ENCODE results near the gene WFIKKN1. TPM values are rescaled to one million over a fixed set of nuclear protein-coding genes. Genes with fewer than 3 reads are reported as not detected.

WFIKKN1 gene
- total RNA-seq, 1 experiment from 2014 or later = 0.47 TPM

GRCh38 chr16:658679-659571, 28.1 kb downstream of the WFIKKN1 start:
- Histone ChIP-seq H3K27me3 (ENCODE audit: insufficient read depth, low read length) (no peaks in the 10 kb centered on the region), H2AFZ (ENCODE audit: low read depth, low read length, poor library complexity, severe bottlenecking) (no peak overlapping the region), H3K9me2 (ENCODE audit: insufficient read depth) (no peaks in the 10 kb centered on the region), H3K4me1 (ENCODE audit: control insufficient read depth in 1 of 2, insufficient read depth in 2 of 2, low read length in 2 of 2) (peaks cover 3 to 9% of the 10 kb centered on the region in 2 experiments; a peak in 2 of 4 replicates), H3K27ac (ENCODE audit: low read depth, low read length) (no peak overlapping the region; the same call in 1 of the 2 replicates), H4K20me1 (ENCODE audit: insufficient read depth) (no peaks in the 10 kb centered on the region), H3K9ac (ENCODE audit: low read length) (no peak overlapping the region), H3K79me2 (ENCODE audit: insufficient read depth, low read length) (no peaks in the 10 kb centered on the region), H3K36me3 (ENCODE audit: control insufficient read depth in 1 of 2, insufficient read depth in 2 of 2, low read length in 2 of 2) (no peaks in the 10 kb centered on the region), H3K9me3 (ENCODE audit: control insufficient read depth in 1 of 2, insufficient read depth in 1 of 2, low read depth in 1 of 2, low read length in 2 of 2) (no peaks in the 10 kb centered on the region), H3K4me3 (replicated peaks in 1 of 2; ENCODE audit: low read depth in 1 of 2, low read length in 2 of 2) (no peak overlapping the region), H3K4me2 (ENCODE audit: low read length) (no peak overlapping the region)
- no peak for TF ChIP-seq REST (IDR thresholded peaks at IDR 0.05; ENCODE audit: low read depth)
- no peak for TF ChIP-seq POLR2AphosphoS5 (IDR thresholded peaks at IDR 0.05; ENCODE audit: low read depth, low read length)
- no peak for TF ChIP-seq FOSL1 (IDR thresholded peaks at IDR 0.05; ENCODE audit: low read depth)
- TF ChIP-seq POLR2A (IDR thresholded peaks at IDR 0.05; ENCODE audit: borderline replicate concordance, extremely low read depth, insufficient read depth, insufficient read length) = no peak
- TF ChIP-seq SRF (IDR thresholded peaks at IDR 0.05; ENCODE audit: low read depth) = no peak
- TF ChIP-seq ATF3 (IDR thresholded peaks at IDR 0.05) = no peak
- no peak for TF ChIP-seq JUND (IDR thresholded peaks at IDR 0.05)
- TF ChIP-seq MAX (IDR thresholded peaks at IDR 0.05) = no peak
- TF ChIP-seq TCF7L2 (IDR thresholded peaks at IDR 0.05; ENCODE audit: borderline replicate concordance, extremely low read depth, insufficient read depth, insufficient read length) = no peak
- CTCF ChIA-PET = interaction anchor here (2.6 kb wide), 1 partner anchor 10 kb away, joined by 13 read pairs; the partner anchor contains the start of gene WDR90
- ATAC-seq = no peak
- no peak for DNase-seq (ENCODE audit: low read depth, low spot score)
- RAD21 ChIA-PET (ENCODE audit: low non-redundant PET in 1 of 2, low total read pairs in 2 of 2, uncharacterized antibody in 2 of 2, unreplicated experiment in 2 of 2) = no interaction called here
- POLR2A ChIA-PET = interaction anchor here (1.9 kb wide), 1 partner anchor 8 kb away, joined by 4 read pairs; no protein-coding TSS in a partner anchor
- intact Hi-C loops (cut with micrococcal nuclease) = no loop called here
- no TSS peak for BruUV-seq (replicated peaks)
